Kidney (tissue), 14 donors: ENCODE data around the gene KCNQ1. TPM values are rescaled to one million over a fixed set of nuclear protein-coding genes. Genes with fewer than 3 reads are reported as not detected.

ENCODE experiments used
- DNase-seq, 5 donors: peaks; one replicate each; pipeline ENCODE4 v3.0.0-alpha.2; 2013 to 2020
- FAIRE-seq: peaks from 2 replicates; lab custom pipeline; 2012; peaks lifted over from hg19 to GRCh38; lab: Jason Lieb, UNC
- H3K27ac ChIP-seq, 2 donors: one replicate each; pipeline ENCODE4 v1.7.0; 2013; ENCODE audit warnings: low read depth in 2 of 2, low read length in 2 of 2, inconsistent platforms in 1 of 2
- H3K27me3 ChIP-seq: one replicate; pipeline ENCODE4 v1.7.1; 2013; ENCODE audit warnings: low read length, inconsistent platforms; ENCODE audit not compliant: control insufficient read depth, insufficient read depth
- H3K36me3 ChIP-seq, 3 donors: one replicate each; pipeline versions ENCODE4 v1.7.0 to v1.7.1; 2013; ENCODE audit warnings: low read length in 3 of 3, control low read depth in 1 of 3, inconsistent platforms in 1 of 3; ENCODE audit not compliant: insufficient read depth in 3 of 3, control insufficient read depth in 2 of 3
- H3K4me1 ChIP-seq, 3 donors: one replicate each; pipeline versions ENCODE4 v1.7.0 to v1.7.1; 2013; ENCODE audit warnings: low read length in 3 of 3, inconsistent platforms in 1 of 3, low read depth in 1 of 3; ENCODE audit not compliant: control insufficient read depth in 2 of 3, insufficient read depth in 2 of 3
- H3K4me3 ChIP-seq, 3 donors: one replicate each; pipeline versions ENCODE4 v1.7.0 to v1.8.1; 2013; ENCODE audit warnings: low read length in 3 of 3, control low read depth in 1 of 3, inconsistent platforms in 1 of 3
- H3K9ac ChIP-seq, 3 donors: one replicate each; pipeline versions ENCODE4 v1.7.0 to v1.7.1; 2013; ENCODE audit warnings: low read length in 3 of 3, control low read depth in 1 of 3, inconsistent platforms in 1 of 3
- H3K9me3 ChIP-seq, 3 donors: one replicate each; pipeline versions ENCODE4 v1.7.0 to v1.7.1; 2013; ENCODE audit warnings: low read length in 3 of 3, control low read depth in 1 of 3, inconsistent platforms in 1 of 3; ENCODE audit not compliant: control insufficient read depth in 2 of 3, insufficient read depth in 1 of 3
- intact Hi-C: fragments of 100-400 bp; cut with DNase I; formaldehyde crosslinking; loops from one replicate; pipeline ENCODE4 v1.11.1; 2022
- polyA plus RNA-seq: library from polyadenylated mRNA; stranded (reverse); fragments of 350-450 nt; fragmentation: Illumina TruSeq; extraction: RNeasy Lipid Tissue Mini Kit (QIAGEN cat#74804); gene quantifications from one replicate; pipeline ENCODE4 v1.2.3, GENCODE V29; 2014; ENCODE audit warnings: low read depth, low replicate concordance; ENCODE audit not compliant: insufficient read depth
- total RNA-seq: library from RNA; stranded (reverse); fragmentation: NEBNext Ultra II Directional; extraction: Animal tissue kit (Norgen Biotek cat#: 25700); gene quantifications from one replicate; pipeline ENCODE4 v1.2.1, GENCODE V29; 2021
- TF ChIP-seq, protein P1 (sequence below): IDR thresholded peaks from 3 replicates; pipeline ENCODE4 v1.5.1; 2012; ENCODE audit warnings: mild to moderate bottlenecking, moderate library complexity, borderline replicate concordance; ENCODE audit not compliant: insufficient read depth; ENCODE audit errors: extremely low read depth
- donor health status: control.
- donor health status: control.
- donor health status: control.
- donor health status: control.
- donor health status: control.
- donor health status: DM: yes; HTN: yes; CAD: no.
- donor health status: Normal renal cell carcinoma (clear cell type).

Gene KCNQ1
- total and polyA plus RNA-seq, 2 donors from 2014 or later, result 45.5 to 49.4 TPM

- no peak overlapping the region for H3K9ac ChIP-seq
- peaks cover 0 to 8% (median 0%) of the 10 kb centered on the region in 3 donors for H3K4me1 ChIP-seq
- no peak overlapping the region for H3K4me3 ChIP-seq
- no peak for FAIRE-seq
- no peak overlapping the region for H3K27ac ChIP-seq
- no peaks in the 10 kb centered on the region for H3K36me3 ChIP-seq
- intact Hi-C loops, result no loop called here
- no peaks in the 10 kb centered on the region for H3K9me3 ChIP-seq
- TF ChIP-seq, protein P1, sequence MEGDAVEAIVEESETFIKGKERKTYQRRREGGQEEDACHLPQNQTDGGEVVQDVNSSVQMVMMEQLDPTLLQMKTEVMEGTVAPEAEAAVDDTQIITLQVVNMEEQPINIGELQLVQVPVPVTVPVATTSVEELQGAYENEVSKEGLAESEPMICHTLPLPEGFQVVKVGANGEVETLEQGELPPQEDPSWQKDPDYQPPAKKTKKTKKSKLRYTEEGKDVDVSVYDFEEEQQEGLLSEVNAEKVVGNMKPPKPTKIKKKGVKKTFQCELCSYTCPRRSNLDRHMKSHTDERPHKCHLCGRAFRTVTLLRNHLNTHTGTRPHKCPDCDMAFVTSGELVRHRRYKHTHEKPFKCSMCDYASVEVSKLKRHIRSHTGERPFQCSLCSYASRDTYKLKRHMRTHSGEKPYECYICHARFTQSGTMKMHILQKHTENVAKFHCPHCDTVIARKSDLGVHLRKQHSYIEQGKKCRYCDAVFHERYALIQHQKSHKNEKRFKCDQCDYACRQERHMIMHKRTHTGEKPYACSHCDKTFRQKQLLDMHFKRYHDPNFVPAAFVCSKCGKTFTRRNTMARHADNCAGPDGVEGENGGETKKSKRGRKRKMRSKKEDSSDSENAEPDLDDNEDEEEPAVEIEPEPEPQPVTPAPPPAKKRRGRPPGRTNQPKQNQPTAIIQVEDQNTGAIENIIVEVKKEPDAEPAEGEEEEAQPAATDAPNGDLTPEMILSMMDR, result no peak
- H3K27me3 ChIP-seq, result no peaks in the 10 kb centered on the region
- DNase-seq, result peak in 3 of 5 donors; percentile 41 to 56 (median 44)
Measured at GRCh38 chr11:2554338-2555207, 109.8 kb downstream of the KCNQ1 start.

GRCh38 chr11:2555336-2555735 is 110.5 kb downstream of the KCNQ1 start:
- H3K4me1 ChIP-seq, result peaks cover 0 to 5% (median 0%) of the 10 kb centered on the region in 3 donors
- TF ChIP-seq, protein P1, result no peak
- H3K36me3 ChIP-seq, result no peaks in the 10 kb centered on the region
- no peak overlapping the region for H3K9ac ChIP-seq
- intact Hi-C loops, result no loop called here
- DNase-seq (peak; percentile 43 to 66 (median 55)), FAIRE-seq (no peak)
- H3K27ac ChIP-seq, result no peak overlapping the region
- no peaks in the 10 kb centered on the region for H3K9me3 ChIP-seq
- no peaks in the 10 kb centered on the region for H3K27me3 ChIP-seq
- no peak overlapping the region for H3K4me3 ChIP-seq

GRCh38 chr11:2555891-2556290 is 111.1 kb downstream of the KCNQ1 start:
- no peak for FAIRE-seq
- Histone ChIP-seq H3K9ac (no peak overlapping the region), H3K4me1 (peaks cover 0 to 2% (median 0%) of the 10 kb centered on the region in 3 donors), H3K36me3 (no peaks in the 10 kb centered on the region), H3K4me3 (no peak overlapping the region), H3K27ac (no peak overlapping the region), H3K9me3 (no peaks in the 10 kb centered on the region), H3K27me3 (no peaks in the 10 kb centered on the region)
- intact Hi-C loops, result no loop called here
- TF ChIP-seq, protein P1, result no peak
- DNase-seq, result peak in 2 of 5 donors; percentile 26 to 35
